ENCODE data around the gene CTBP2. TPM values are rescaled to one million over a fixed set of nuclear protein-coding genes. Genes with fewer than 3 reads are reported as not detected.

Gene CTBP2
- total RNA-seq, 2 donors from 2014 or later: 106 to 172 TPM

- DNase-seq: no peak
- no peak for TF ChIP-seq CTCF (IDR thresholded peaks at IDR 0.05)
- Histone ChIP-seq H3K9ac (ENCODE audit: low read depth in 2 of 2, low read length in 2 of 2) (peak overlapping the region in 1 of 2 donors; percentile 64), H3K4me1 (peaks cover 13% of the 10 kb centered on the region), H3K36me3 (no peaks in the 10 kb centered on the region), H3K27ac (peak overlapping the region; percentile 9), H3K4me3 (no peak overlapping the region), H3K9me3 (no peaks in the 10 kb centered on the region), H3K27me3 (no peaks in the 10 kb centered on the region)
- intact Hi-C loops (cut with DNase I): no loop called here
These were observed 147.4 kb downstream of the CTBP2 start for GRCh38 chr10:125012851-125013528.

DNA sequence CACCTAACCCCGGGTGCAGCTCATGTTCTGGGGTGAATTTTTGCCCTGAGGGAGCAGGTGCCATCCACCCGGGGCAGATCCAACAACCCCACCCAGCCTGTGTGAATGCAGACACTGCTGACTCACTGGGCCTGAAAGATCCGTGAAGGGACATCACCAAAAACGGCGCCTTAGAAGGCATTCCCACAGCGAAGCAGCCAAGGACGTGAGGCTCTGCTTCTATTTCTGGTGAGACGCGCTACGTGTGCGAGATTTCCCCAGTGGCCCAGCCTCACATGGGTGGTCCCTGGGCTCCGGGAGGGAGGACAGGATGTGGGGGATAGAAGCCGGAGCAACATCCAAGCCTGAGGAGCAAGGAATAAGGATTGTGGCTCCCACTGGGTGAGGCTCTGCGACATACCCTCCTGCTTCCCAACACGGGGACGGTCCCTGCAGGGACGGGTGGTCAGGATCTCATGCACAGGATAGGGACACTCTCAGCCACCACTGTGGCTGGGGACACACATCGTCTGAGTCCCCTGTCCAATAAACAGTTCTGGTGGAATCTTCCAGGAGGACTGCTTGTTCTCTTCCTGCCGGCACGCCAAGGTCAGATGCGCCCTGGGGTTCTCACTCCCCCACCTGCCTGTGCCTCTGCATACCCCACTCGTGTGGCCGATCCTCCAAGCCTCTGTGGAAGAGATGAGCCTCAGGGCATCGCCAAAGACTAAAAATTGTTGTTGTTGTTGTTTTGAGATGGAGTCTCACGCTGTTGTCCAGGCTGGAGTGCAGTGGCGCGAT is 148.2 kb downstream of the CTBP2 start:
- Histone ChIP-seq H3K9ac (ENCODE audit: low read depth in 2 of 2, low read length in 2 of 2) (peak overlapping the region in 1 of 2 donors; percentile 64), H3K9me3 (no peaks in the 10 kb centered on the region), H3K36me3 (no peaks in the 10 kb centered on the region), H3K4me3 (no peak overlapping the region), H3K27me3 (no peaks in the 10 kb centered on the region), H3K27ac (no peak overlapping the region), H3K4me1 (peaks cover 13% of the 10 kb centered on the region)
- TF ChIP-seq CTCF (IDR thresholded peaks at IDR 0.05): no peak
- intact Hi-C loops (cut with DNase I): no loop called here
- no peak for DNase-seq

- intact Hi-C loops (cut with DNase I): no loop called here
- Histone ChIP-seq H3K9me3 (no peaks in the 10 kb centered on the region), H3K9ac (ENCODE audit: low read depth in 2 of 2, low read length in 2 of 2) (no peak overlapping the region), H3K27me3 (no peaks in the 10 kb centered on the region), H3K27ac (no peak overlapping the region), H3K4me3 (no peak overlapping the region), H3K36me3 (no peaks in the 10 kb centered on the region), H3K4me1 (peaks cover 13% of the 10 kb centered on the region)
- DNase-seq: no peak
- TF ChIP-seq CTCF (IDR thresholded peaks at IDR 0.05): no peak
These were observed 149.0 kb downstream of the CTBP2 start for GRCh38 chr10:125011171-125011925.

GRCh38 chr10:125010362-125010761 is 150.0 kb downstream of the CTBP2 start:
- Histone ChIP-seq H3K4me1 (peaks cover 13% of the 10 kb centered on the region), H3K4me3 (no peak overlapping the region), H3K27me3 (no peaks in the 10 kb centered on the region), H3K36me3 (no peaks in the 10 kb centered on the region), H3K9ac (ENCODE audit: low read depth in 2 of 2, low read length in 2 of 2) (no peak overlapping the region), H3K9me3 (no peaks in the 10 kb centered on the region), H3K27ac (peak overlapping the region; percentile 64)
- TF ChIP-seq CTCF (IDR thresholded peaks at IDR 0.05): no peak
- intact Hi-C loops (cut with DNase I): no loop called here
- DNase-seq: no peak

DNA sequence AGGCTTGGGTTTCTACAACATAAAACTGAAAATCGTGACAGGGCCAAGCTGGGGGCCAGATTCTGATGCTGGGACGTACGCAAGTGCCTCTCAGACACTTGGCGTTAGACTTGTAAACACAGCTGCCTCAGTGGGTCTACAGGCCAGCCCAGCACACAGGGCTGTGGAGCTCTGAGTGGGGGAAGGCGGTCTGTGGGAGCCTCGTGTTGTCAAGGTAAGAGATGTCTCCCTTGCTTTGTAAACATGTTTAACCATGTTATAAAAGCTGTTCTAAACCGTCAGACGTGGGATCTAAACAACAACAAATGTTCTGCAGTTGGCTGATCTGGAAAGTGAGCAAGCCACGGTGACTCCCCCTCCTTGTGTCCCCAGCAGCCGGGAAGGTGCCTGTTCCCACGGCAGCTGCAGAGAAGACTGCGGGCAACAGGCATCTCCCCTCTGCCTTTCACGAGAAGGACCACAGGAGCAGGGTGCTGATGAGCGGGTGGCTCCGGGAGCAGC is 150.7 kb downstream of the CTBP2 start:
- Histone ChIP-seq H3K9me3 (no peaks in the 10 kb centered on the region), H3K36me3 (no peaks in the 10 kb centered on the region), H3K27me3 (no peaks in the 10 kb centered on the region), H3K9ac (ENCODE audit: low read depth in 2 of 2, low read length in 2 of 2) (peak overlapping the region in 1 of 2 donors; percentile 77), H3K27ac (peak overlapping the region; percentile 64), H3K4me1 (peaks cover 13% of the 10 kb centered on the region), H3K4me3 (no peak overlapping the region)
- intact Hi-C loops (cut with DNase I): no loop called here
- DNase-seq: no peak
- TF ChIP-seq CTCF (IDR thresholded peaks at IDR 0.05): no peak
